ENCODE data around the gene ESYT2.

The ESYT2 gene

GRCh38 chr7:158809596-158809995 is 19.7 kb downstream of the ESYT2 start:
- DNase-seq (ENCODE audit: insufficient read length) = no peak
- TF ChIP-seq POLR2A (IDR thresholded peaks at IDR 0.05; ENCODE audit: low read depth, low read length) (no peak), TAF1 (IDR thresholded peaks at IDR 0.05; ENCODE audit: borderline replicate concordance, low read depth, low read length) (no peak), POLR2AphosphoS5 (IDR thresholded peaks at IDR 0.05; ENCODE audit: low read depth, low read length) (no peak)
- FAIRE-seq = no peak

GRCh38 chr7:158808126-158808525 is 21.2 kb downstream of the ESYT2 start:
- no peak for FAIRE-seq
- DNase-seq (ENCODE audit: insufficient read length) = no peak
- TF ChIP-seq TAF1 (IDR thresholded peaks at IDR 0.05; ENCODE audit: borderline replicate concordance, low read depth, low read length) = no peak

- TF ChIP-seq POLR2AphosphoS5 (IDR thresholded peaks at IDR 0.05; ENCODE audit: low read depth, low read length) (no peak), TAF1 (IDR thresholded peaks at IDR 0.05; ENCODE audit: borderline replicate concordance, low read depth, low read length) (no peak), POLR2A (IDR thresholded peaks at IDR 0.05; ENCODE audit: low read depth, low read length) (no peak)
- no peak for FAIRE-seq
- DNase-seq (ENCODE audit: insufficient read length) = no peak
These were observed 23.4 kb downstream of the ESYT2 start for GRCh38 chr7:158805937-158806336.

GRCh38 chr7:158805414-158805813 is 23.9 kb downstream of the ESYT2 start:
- no peak for FAIRE-seq
- DNase-seq (ENCODE audit: insufficient read length) = no peak
- TF ChIP-seq TAF1 (IDR thresholded peaks at IDR 0.05; ENCODE audit: borderline replicate concordance, low read depth, low read length) = no peak
- TF ChIP-seq POLR2A (IDR thresholded peaks at IDR 0.05; ENCODE audit: low read depth, low read length) = no peak
- no peak for TF ChIP-seq POLR2AphosphoS5 (IDR thresholded peaks at IDR 0.05; ENCODE audit: low read depth, low read length)

GRCh38 chr7:158804335-158804734 is 25.0 kb downstream of the ESYT2 start:
- DNase-seq (ENCODE audit: insufficient read length) = no peak
- TF ChIP-seq POLR2AphosphoS5 (IDR thresholded peaks at IDR 0.05; ENCODE audit: low read depth, low read length) = no peak
- no peak for TF ChIP-seq POLR2A (IDR thresholded peaks at IDR 0.05; ENCODE audit: low read depth, low read length)
- no peak for TF ChIP-seq TAF1 (IDR thresholded peaks at IDR 0.05; ENCODE audit: borderline replicate concordance, low read depth, low read length)
- FAIRE-seq = no peak

GRCh38 chr7:158803367-158803969 is 25.8 kb downstream of the ESYT2 start:
- FAIRE-seq = no peak

GRCh38 chr7:158802535-158803366 is 26.6 kb downstream of the ESYT2 start:
- DNase-seq (ENCODE audit: insufficient read length) (no peak), FAIRE-seq (no peak)
- TF ChIP-seq POLR2AphosphoS5 (IDR thresholded peaks at IDR 0.05; ENCODE audit: low read depth, low read length) (no peak), TAF1 (IDR thresholded peaks at IDR 0.05; ENCODE audit: borderline replicate concordance, low read depth, low read length) (no peak), POLR2A (IDR thresholded peaks at IDR 0.05; ENCODE audit: low read depth, low read length) (no peak)

More at GRCh38 chr7:158803367-158803969, 25.8 kb downstream of the ESYT2 start:
- TF ChIP-seq POLR2AphosphoS5 (IDR thresholded peaks at IDR 0.05; ENCODE audit: low read depth, low read length) = no peak
- no peak for TF ChIP-seq TAF1 (IDR thresholded peaks at IDR 0.05; ENCODE audit: borderline replicate concordance, low read depth, low read length)
- no peak for TF ChIP-seq POLR2A (IDR thresholded peaks at IDR 0.05; ENCODE audit: low read depth, low read length)
- DNase-seq (ENCODE audit: insufficient read length) = no peak

- no peak for TF ChIP-seq TAF1 (IDR thresholded peaks at IDR 0.05; ENCODE audit: borderline replicate concordance, low read depth, low read length)
- TF ChIP-seq POLR2AphosphoS5 (IDR thresholded peaks at IDR 0.05; ENCODE audit: low read depth, low read length) = no peak
- no peak for TF ChIP-seq POLR2A (IDR thresholded peaks at IDR 0.05; ENCODE audit: low read depth, low read length)
- no peak for DNase-seq (ENCODE audit: insufficient read length)
- FAIRE-seq = no peak
These were observed 30.6 kb downstream of the ESYT2 start for GRCh38 chr7:158798741-158799140.

GRCh38 chr7:158796667-158797066 is 32.6 kb downstream of the ESYT2 start:
- TF ChIP-seq TAF1 (IDR thresholded peaks at IDR 0.05; ENCODE audit: borderline replicate concordance, low read depth, low read length) (no peak), POLR2A (IDR thresholded peaks at IDR 0.05; ENCODE audit: low read depth, low read length) (no peak), POLR2AphosphoS5 (IDR thresholded peaks at IDR 0.05; ENCODE audit: low read depth, low read length) (no peak)
- no peak for DNase-seq (ENCODE audit: insufficient read length)
- FAIRE-seq = no peak

- no peak for FAIRE-seq
- no peak for TF ChIP-seq POLR2AphosphoS5 (IDR thresholded peaks at IDR 0.05; ENCODE audit: low read depth, low read length)
- TF ChIP-seq TAF1 (IDR thresholded peaks at IDR 0.05; ENCODE audit: borderline replicate concordance, low read depth, low read length) = no peak
- no peak for TF ChIP-seq POLR2A (IDR thresholded peaks at IDR 0.05; ENCODE audit: low read depth, low read length)
- no peak for DNase-seq (ENCODE audit: insufficient read length)
These were observed 34.0 kb downstream of the ESYT2 start for GRCh38 chr7:158795272-158795671.

- TF ChIP-seq POLR2A (IDR thresholded peaks at IDR 0.05; ENCODE audit: low read depth, low read length) (no peak), TAF1 (IDR thresholded peaks at IDR 0.05; ENCODE audit: borderline replicate concordance, low read depth, low read length) (no peak), POLR2AphosphoS5 (IDR thresholded peaks at IDR 0.05; ENCODE audit: low read depth, low read length) (no peak)
- FAIRE-seq = no peak
- DNase-seq (ENCODE audit: insufficient read length) = no peak
These were observed 38.2 kb downstream of the ESYT2 start for GRCh38 chr7:158791107-158791506.

- DNase-seq (ENCODE audit: insufficient read length) = no peak
- no peak for FAIRE-seq
- TF ChIP-seq POLR2AphosphoS5 (IDR thresholded peaks at IDR 0.05; ENCODE audit: low read depth, low read length) (no peak), POLR2A (IDR thresholded peaks at IDR 0.05; ENCODE audit: low read depth, low read length) (no peak), TAF1 (IDR thresholded peaks at IDR 0.05; ENCODE audit: borderline replicate concordance, low read depth, low read length) (no peak)
These were observed 39.5 kb downstream of the ESYT2 start for GRCh38 chr7:158789842-158790241.
